GM12874 (cell line): ENCODE data around the gene S100A4.

Experiments
- TF ChIP-seq, protein P1 (sequence below): IDR thresholded peaks from 2 replicates; pipeline ENCODE4 v1.5.1; 2011; ENCODE audit warnings: low read depth, mild to moderate bottlenecking, control low read depth, low read length, moderate library complexity; ENCODE audit not compliant: insufficient read depth

The S100A4 gene

DNA sequence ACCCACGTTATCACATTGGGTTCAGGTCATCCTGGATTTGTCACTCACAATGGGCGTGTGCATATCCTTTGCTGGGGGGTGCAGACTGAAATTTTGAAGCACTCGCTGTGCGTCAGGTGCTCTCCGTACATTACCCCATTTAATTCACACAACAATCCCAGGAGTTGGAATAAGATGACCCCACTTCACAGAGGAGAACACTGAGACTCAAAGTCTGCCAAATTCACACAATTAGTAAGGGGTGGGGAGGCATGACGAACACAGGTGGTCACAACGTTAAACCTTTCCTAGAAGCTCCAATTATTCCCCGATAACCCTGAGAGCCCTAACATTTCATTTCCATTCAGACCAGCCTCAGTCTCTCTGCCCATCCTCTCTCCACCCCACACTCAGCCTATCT lies 23.9 kb upstream of the S100A4 start:
- TF ChIP-seq, protein P1, sequence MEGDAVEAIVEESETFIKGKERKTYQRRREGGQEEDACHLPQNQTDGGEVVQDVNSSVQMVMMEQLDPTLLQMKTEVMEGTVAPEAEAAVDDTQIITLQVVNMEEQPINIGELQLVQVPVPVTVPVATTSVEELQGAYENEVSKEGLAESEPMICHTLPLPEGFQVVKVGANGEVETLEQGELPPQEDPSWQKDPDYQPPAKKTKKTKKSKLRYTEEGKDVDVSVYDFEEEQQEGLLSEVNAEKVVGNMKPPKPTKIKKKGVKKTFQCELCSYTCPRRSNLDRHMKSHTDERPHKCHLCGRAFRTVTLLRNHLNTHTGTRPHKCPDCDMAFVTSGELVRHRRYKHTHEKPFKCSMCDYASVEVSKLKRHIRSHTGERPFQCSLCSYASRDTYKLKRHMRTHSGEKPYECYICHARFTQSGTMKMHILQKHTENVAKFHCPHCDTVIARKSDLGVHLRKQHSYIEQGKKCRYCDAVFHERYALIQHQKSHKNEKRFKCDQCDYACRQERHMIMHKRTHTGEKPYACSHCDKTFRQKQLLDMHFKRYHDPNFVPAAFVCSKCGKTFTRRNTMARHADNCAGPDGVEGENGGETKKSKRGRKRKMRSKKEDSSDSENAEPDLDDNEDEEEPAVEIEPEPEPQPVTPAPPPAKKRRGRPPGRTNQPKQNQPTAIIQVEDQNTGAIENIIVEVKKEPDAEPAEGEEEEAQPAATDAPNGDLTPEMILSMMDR: no peak

DNA sequence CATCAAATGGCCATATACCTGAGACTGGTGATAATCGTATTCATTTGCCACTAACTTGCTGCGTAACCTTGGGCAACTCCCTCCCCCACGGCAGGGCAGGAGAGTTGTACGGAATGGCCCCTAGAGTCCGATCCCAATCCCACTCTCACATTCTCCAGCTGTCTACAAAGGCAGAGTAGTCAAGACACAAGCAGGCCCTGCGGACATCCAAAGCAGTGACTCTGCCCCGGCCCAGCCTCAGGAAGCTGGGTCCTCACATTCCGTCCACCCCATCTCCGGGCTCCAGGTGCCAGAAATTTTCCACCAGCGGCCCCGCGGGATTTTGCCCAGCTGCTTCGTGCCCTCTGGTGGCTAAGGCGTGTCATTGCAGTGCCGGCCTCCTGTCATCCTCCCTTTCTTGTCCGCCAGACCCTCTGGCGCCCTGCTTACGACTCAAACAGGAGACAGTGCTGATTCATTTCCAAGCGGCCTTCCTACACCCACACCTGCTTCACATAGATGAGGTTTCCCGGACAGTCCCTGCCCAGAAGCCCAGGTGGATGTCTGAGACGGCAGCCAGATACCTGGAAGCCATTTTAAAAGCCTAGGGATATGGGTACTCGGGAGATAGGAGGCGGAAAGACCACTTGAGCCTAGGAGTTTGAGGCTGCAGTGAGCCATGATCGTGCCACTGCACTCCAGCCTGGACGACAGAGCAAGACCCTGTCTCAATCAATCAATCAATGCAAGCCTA lies 22.9 kb upstream of the S100A4 start:
- TF ChIP-seq, protein P1: peak; percentile 97

DNA sequence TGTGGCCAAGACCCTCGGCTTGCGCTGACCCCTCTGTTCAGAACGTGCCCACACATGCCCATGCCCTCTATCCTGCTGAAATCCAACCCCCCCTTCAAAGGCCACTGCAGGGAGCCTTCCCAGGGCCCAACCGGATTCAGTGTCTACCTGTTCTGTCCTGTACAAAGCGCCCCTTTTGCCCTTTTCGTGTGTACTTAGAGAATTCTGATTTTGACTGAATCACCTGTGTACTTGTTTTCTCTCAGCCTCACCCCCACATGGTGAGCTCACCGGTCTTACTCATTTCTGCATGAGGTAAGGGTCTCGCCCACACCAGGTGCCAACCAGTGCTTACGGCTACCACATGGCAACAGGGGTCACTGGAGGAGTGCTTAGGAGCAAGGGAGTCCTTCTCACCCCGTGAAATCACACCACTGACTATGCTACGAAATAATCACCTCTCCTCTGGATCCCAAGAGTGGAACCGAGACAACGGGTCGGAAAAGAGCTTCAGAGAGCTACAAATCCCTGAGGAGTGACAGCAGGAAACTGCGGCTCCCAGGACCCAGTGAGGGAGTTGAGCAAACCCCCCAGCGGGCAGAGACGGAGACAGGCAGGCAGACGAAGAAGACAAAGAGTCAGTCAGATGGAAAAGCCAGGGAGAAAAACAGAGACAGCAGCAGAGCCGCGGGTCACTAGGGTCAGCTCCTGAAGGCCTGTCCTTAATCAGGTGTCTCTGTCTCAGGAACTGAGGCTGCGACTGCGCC lies 22.2 kb upstream of the S100A4 start:
- TF ChIP-seq, protein P1: no peak

DNA sequence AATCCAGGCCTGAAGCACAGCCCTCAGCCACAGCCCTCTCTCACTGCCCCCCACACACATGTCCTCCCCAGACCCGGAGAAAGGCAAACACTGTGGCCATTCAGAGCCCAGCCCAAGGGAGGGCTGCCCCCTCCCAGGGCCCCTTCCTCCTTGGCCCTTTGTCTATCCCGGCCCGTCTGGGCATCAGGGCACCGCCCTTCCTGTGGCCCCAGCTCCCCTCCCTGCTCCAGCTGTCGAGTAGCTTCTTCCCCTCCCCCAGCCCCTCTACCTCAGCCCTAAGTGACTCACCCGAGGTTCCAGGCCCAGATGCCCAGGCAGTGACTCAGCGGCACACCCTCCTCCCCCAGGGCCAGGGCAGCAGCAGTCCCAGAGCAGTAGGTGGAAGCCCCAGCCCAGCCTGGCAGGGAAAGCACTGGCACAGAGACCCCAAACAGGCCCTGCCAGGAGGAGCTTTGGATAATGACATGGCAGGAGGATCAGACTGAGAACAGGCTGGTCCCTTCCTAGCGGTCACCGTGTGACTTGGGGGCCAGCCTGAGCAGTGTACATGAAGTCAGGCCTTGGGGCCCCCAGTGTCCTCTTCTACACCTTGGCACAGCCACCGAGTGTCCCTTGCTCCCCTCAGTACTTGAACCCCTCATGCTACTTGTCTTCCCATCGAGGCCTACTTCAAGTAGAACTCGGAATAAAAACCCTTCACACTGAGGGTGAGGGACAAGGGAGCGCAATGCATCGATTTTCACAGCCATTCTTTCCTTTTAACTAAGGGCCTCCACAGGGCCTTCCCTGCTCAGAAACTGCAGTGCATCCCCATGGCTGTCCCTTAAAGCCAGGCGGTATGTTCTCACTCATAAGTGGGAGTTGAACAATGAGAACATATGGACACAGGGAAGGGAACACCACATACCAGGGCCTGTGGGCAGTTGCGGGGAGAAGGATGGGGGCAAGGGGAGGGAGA lies 21.1 kb upstream of the S100A4 start:
- TF ChIP-seq, protein P1: no peak

DNA sequence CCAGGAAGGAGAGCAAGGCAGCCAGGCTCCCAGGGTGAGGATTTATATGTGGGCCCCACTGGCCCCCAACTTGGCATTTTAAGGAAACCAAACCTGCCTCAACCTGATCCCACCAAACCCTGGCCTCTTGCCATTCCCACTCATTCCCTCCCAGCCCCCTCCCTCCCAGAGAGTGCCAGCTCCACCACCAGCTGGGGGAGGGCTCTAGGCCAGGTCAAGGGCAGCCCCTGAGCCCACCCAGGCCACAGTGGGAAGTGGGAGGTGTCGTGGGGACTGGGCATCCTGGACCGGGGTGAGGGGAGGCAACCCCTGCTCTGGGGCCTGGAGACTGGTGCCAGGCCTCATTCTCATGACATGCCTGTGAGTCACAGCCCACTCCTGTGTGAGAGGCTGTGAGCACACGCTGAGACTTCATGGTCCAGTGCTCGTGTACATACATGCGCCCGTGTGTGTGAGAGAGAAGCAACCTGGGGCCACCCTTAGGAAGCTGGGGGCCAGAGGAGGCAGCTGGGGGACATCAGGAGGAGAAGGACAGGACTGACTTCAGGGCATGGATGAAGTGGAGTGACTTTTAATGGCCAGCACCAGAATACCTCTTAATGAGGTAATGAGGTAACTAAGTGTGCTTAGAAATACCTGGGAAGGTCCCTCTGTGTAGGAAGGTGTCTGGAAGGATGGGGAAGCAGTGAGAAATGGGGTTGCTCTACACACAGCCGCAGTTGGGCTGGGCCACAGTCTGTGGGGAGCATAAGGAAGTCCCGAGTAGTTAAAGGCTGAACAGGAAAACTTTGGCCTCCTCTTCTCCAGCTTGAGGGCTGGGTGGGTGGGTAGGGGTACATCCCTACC lies 20.1 kb upstream of the S100A4 start, which contains the start of gene S100A2:
Gene S100A2, minus strand, starts transcription at position 316 of the 846 bp plus-strand sequence. CDS start 1,967 bp downstream, outside the sequence.
- TF ChIP-seq, protein P1: no peak

DNA sequence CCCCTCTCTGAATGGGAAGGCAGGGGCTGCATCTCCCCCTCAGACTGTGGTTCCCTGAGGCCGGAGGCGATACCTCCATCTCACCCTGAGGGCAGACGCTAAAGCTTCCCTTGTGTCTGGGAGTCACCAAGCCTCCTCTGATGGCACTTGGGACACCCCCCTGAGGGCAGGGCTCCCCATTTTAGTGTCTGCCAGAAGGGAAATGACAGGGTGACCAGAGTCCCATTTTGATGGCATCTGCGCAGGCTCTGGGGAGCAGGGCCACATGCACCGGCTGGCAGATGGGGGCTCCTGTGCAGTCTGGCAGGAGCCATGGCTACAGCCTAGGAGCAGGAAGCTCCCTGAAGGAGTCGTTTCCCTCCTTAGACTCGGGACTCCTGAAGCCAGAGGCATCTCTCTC lies 18.4 kb upstream of the S100A4 start:
- TF ChIP-seq, protein P1: no peak
